ENCODE data around the gene ILF3.
"Not testable (repeated sequence)": the region's sequence is repeated elsewhere in the genome, so short reads cannot be mapped to it uniquely, and the experiment has no call there.

Gene ILF3

DNA sequence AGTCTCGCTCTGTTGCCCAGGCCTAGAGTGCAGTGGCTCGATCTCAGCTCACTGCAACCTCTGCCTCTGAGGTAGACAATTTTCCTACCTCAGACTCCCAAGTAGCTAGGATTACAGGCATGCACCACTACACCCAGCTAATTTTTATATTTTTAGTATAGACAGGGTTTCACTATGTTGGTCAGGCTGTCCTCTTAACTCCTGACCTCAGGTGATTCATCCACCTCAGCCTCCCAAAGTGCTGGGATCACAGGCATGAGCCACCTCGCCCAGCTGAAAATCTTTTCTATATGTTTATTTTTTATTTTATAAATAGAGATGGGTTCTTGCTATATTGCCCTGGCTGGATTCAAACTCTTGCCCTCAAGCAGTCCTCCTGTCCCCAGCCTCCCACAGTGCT lies 17.8 kb downstream of the ILF3 start:
- not testable (repeated sequence) for DNase-seq (ENCODE audit: low read depth in 1 of 2, low spot score in 1 of 2)

DNA sequence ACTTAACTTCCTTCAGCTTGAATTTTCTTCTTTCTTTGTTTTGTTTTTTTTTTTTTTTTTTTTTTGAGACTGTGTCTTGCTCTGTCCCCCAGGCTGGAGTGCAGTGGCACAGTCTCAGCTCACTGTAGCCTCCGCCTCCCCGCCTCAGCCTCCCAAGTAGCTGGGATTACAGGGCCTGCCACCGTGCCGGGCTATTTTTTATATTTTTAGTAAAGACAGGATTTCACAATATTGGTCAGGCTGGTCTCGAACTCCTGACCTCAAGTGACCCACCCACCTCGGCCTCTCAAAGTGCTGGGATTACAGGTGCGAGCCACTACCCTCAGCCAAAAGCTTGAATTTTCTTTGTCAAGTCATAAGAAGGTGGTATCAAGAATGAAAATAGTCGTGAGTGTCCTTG lies 21.1 kb downstream of the ILF3 start:
- not testable (repeated sequence) for DNase-seq (ENCODE audit: low read depth in 1 of 2, low spot score in 1 of 2)

DNA sequence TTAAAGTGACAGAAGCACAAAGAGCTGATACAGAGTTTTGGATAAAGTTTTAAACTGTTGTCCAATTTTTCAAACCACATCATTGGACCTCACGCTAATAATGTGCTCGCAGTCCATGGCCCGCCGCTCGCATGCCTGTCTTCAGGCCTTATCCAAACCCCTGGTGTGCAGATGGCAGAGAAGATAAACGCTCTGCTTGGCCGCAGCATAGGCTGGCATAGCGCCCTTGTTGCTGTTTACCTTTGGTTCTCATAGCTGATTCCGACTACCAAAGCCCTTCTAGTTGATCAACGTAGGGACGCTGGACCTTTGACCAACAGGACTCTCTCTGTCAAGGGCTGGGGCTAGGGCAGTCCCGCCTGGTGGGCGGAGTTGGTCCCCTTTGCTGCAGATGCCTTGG lies 23.6 kb downstream of the ILF3 start:
- no peak for DNase-seq (ENCODE audit: low read depth in 1 of 2, low spot score in 1 of 2)

DNA sequence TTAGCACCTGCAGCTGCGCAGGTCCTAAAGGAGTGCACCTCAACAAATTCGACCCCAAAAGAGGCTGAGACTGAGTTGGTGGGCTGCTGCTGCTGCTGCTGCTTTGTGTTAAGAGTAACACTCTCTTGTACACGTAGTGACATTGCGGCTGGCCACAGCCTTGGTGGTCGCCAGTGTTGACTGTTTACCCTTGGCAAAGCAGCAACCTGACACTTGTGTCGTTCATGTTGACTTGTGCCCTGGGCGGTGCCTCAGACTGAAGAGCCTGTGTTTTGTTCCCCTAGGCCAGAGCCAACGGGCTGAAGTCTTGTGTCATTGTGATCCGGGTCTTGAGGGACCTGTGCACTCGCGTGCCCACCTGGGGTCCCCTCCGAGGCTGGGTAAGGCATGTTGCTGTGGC lies 24.7 kb downstream of the ILF3 start:
- DNase-seq (ENCODE audit: low read depth in 1 of 2, low spot score in 1 of 2) = no peak

GRCh38 chr19:10679743-10680142 lies 25.6 kb downstream of the ILF3 start:
- DNase-seq (ENCODE audit: low read depth in 1 of 2, low spot score in 1 of 2) = no peak

DNA sequence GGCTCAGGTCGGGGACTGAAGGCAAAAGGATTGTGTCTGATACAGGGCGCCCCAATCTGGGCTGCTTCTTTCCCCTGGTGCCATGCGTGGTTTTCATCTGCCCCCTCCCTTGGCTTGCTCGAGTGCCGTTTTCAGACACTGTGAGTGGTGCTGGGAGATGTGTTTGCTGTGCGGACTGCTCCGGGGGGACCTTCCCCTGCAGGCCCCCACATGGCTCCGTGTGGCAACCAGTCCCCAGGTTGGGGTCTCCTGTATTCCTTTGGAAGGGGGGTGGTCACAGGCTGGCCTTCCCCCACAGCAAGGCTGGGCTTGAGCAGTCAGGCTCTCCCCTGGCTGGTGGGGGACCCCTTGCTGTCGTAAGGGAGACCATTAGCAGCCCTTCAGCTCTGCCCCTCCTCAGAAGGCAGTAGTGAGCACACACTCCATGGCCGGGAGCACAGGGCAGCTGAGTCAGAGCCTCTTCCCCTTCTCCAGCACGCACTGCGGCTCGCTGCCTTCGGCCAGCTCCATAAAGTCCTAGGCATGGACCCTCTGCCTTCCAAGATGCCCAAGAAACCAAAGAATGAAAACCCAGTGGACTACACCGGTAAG lies 26.5 kb downstream of the ILF3 start:
- DNase-seq (ENCODE audit: low read depth in 1 of 2, low spot score in 1 of 2) = no peak

GRCh38 chr19:10681658-10682057 lies 27.5 kb downstream of the ILF3 start:
- DNase-seq (ENCODE audit: low read depth in 1 of 2, low spot score in 1 of 2) = no peak

DNA sequence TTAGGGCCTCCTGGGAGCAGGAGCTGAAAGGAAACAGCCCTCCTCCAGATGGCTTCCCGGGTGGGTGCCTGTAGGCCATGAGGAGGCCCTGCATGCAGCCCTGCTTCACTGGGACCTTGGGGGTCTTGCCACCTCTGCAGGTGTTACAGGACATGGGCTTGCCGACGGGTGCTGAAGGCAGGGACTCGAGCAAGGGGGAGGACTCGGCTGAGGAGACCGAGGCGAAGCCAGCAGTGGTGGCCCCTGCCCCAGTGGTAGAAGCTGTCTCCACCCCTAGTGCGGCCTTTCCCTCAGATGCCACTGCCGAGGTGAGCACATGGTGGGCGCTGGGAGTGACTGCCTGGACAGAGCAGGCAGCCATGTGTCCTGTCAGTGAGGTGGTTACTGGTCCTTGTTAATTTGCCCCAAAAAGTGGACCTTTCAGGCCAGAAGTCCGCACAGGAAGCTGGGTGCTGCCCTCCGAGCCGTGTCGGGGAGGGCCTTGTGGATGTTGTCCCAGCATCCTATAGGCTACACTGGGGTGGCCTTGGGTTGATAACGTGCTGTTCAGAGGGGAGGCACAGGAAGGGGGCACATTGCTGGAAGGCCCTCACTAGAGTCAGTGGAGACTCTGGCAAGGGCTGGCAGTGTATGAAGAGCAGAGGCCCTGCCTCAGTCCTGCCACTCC lies 28.4 kb downstream of the ILF3 start:
- DNase-seq (ENCODE audit: low read depth in 1 of 2, low spot score in 1 of 2) = no peak

DNA sequence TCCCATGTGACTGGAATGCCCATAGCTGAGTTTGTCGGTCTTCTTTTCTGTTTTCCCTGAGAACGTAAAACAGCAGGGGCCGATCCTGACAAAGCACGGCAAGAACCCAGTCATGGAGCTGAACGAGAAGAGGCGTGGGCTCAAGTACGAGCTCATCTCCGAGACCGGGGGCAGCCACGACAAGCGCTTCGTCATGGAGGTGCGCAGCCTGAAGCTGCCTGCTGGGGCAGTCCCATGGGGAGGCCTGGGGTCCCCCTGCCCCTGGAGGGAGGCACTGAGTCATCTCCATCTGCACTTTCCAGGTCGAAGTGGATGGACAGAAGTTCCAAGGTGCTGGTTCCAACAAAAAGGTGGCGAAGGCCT lies 28.9 kb downstream of the ILF3 start:
- DNase-seq (ENCODE audit: low read depth in 1 of 2, low spot score in 1 of 2) = no peak

DNA sequence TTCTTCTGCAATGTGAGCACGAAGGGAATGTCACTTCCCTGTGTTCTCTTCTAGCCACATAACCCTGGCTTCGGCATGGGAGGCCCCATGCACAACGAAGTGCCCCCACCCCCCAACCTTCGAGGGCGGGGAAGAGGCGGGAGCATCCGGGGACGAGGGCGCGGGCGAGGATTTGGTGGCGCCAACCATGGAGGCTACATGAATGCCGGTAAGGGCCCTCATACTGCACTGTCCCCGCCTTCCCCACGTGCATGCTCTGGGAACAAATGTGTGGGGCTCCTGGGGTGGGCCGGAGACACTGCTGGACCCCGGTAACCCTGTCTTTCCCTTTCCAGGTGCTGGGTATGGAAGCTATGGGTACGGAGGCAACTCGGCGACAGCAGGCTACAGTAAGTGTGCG lies 29.4 kb downstream of the ILF3 start:
- DNase-seq (ENCODE audit: low read depth in 1 of 2, low spot score in 1 of 2) = no peak

DNA sequence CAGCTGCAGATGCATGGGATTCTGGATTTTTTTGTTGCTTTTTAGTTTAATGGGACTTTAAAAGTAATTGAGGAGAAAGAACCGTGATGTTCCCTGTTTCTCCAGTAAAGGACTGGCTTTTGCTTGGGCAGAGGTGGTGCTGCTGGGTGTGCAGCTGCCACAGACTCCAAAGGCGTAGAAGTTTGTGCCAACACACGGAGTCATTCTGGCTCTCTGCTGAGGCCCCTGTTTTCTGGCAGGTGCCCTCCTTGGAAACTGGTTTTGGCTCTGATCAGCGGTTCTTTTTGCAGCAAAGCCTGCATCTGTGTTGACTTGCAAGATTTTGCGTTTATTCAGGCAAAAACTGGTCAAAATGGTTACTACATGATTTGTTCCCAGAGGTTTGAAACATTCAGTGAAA lies 31.1 kb downstream of the ILF3 start:
- DNase-seq (ENCODE audit: low read depth in 1 of 2, low spot score in 1 of 2) = no peak

- no peak for DNase-seq (ENCODE audit: low read depth in 1 of 2, low spot score in 1 of 2)
Measured at GRCh38 chr19:10686193-10686592, 32.0 kb downstream of the ILF3 start.

- no peak for DNase-seq (ENCODE audit: low read depth in 1 of 2, low spot score in 1 of 2)
Measured at GRCh38 chr19:10686661-10687517, 32.7 kb downstream of the ILF3 start.

DNA sequence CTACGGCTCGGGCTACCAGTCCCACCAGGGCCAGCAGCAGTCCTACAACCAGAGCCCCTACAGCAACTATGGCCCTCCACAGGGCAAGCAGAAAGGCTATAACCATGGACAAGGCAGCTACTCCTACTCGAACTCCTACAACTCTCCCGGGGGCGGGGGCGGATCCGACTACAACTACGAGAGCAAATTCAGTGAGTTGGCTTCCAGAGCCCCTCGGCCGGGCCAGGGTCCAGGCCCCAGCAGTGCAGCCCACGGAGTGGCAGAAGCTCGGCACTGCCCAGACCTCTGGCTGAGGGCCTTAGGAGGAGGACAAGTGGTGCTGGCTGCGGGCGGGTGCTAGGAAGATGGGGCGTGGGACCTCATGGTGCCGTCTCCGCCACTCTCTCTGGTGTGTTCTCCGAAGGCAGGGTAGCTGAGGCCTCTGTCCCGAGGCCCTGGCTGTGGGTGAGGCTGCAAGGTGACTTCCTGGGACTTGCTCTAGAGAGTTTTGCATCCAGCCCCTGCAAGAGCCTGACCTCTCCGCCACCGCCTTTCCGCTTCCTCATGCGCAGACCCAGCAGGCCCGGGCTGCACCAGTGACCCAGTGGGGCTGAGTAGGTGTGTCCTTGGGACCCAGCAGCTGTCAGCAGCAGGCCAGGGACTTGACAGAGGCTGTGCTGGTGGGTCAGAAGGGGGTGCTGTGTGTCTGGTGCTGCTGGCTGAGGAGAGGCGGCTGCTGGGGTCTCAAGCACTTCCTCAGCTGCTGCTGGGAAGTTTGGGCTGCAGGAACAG lies 33.6 kb downstream of the ILF3 start:
- DNase-seq (ENCODE audit: low read depth in 1 of 2, low spot score in 1 of 2) = no peak

DNA sequence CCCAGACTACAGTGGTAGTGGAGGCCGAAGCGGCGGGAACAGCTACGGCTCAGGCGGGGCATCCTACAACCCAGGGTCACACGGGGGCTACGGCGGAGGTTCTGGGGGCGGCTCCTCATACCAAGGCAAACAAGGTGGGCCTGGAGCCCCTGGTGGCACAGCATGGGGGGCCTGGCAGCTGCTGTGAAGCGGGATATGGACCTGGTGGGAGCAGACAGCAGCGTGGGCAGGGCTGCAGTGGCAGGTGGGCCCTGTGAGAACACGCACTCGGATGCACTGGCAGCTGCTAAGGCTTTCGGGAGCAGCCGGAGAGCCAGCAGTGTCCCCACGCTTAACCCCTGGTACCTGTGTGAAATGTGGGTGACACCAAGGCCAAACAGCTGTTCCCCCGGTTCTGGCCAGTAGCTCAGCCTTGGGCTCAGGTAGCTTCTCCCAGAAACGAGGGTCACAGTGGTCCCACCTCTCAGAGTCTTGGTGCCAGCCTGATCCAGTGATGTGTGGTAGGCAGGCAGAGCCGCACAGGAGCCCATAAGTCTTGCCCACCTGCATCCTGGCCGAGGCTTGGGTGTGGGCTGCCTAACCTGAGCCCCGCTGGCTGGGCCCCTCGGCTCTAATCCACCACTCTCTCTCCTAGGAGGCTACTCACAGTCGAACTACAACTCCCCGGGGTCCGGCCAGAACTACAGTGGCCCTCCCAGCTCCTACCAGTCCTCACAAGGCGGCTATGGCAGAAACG lies 34.6 kb downstream of the ILF3 start:
- DNase-seq (ENCODE audit: low read depth in 1 of 2, low spot score in 1 of 2) = no peak

DNA sequence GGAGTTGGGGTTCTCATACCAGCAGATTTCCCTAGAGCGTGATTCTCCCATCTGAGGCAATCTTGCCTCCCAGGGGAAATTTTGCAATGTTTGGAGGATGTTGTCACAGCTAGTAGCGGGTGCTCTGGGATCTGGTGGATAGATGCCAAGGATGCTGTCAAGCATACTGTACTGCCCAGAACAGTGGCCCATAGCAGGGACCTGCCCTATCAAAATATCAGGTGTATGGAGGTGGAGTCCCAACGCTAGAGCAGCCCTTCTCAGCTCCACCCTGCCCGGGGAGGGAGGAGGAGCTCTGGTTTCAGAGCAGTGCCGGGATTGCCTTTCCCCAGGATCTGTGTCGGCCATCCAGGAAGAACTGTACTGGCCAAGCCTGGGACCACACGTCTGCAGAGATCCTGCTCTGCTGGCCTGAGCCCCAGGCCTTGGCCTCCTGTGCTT lies 36.2 kb downstream of the ILF3 start:
- DNase-seq (ENCODE audit: low read depth in 1 of 2, low spot score in 1 of 2) = no peak

- no peak for DNase-seq (ENCODE audit: low read depth in 1 of 2, low spot score in 1 of 2)
Measured at GRCh38 chr19:10691178-10691881, 37.2 kb downstream of the ILF3 start.

DNA sequence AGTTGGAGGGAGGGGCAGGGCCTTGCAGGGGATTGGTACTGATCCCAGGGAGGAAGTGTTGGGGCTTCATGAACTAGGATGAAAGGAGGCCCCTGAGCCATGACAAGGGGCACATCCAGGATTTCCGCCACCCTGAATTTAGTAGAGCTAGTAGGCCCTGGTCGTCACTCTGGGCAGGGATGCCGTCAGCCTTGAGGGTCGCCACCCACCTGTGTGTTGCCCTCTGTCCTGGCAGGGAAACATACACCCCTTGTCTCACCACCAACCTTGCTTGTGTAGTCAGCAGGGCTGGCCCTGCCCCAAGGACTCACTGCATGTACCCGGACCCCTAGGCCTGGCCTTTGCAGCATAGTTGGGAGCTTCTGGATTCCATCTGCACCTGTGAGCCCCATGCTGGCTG lies 37.7 kb downstream of the ILF3 start:
- DNase-seq (ENCODE audit: low read depth in 1 of 2, low spot score in 1 of 2) = no peak

DNA sequence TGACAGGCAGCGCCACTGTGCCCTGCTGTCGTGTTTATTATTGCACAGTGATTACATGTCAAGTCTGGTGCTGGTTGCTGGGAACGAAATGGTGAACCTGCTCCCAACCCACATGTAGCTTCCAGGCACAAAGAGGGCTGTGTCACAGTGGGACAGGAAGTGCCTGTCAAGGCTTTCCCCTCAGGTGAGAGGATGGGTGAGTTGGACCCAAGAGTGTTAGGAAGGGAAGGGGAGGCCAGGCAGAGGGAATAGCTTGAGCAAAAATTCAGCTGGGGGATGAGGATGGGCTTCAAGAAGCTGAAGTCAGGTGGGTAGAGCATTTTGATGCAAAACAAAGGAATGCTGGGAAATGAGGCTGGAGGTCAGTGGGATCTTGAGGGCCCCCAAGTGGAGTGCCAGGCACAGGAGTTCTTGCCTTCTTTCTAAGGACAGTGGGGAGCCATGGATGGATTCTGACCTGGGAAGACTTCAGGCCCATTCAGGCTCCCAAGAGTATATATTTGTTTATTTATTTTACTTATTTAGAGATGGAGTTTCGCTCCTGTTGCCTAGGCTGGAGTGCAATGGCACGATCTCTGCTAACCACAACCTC lies 38.6 kb downstream of the ILF3 start:
- no peak for DNase-seq (ENCODE audit: low read depth in 1 of 2, low spot score in 1 of 2)

Data from activated CD4-positive, alpha-beta T cell treated with anti-CD3 and anti-CD28 coated beads, Interleukin-2, amount 50 U/mL, for 24 hours (primary cell).